T-helper 17 cell (primary cell): ENCODE measurements around the gene SETBP1. TPM values are rescaled to one million over a fixed set of nuclear protein-coding genes. Genes with fewer than 3 reads are reported as not detected.

Experiments used
- ATAC-seq: fragments of 150-1000 bp; cut with Tn5 transposase; 2 replicates; pipeline ENCODE4 v1.10.0; 2021; ENCODE audit warnings: mild to moderate bottlenecking, moderate library complexity
- DNase-seq, 3 donors: peaks; one replicate each; pipeline versions ENCODE4 v3.0.0 to v3.0.0-alpha.2; 2020 to 2021
- H3K9me3 ChIP-seq: one replicate; pipeline ENCODE4 v1.7.0; 2013; ENCODE audit warnings: low read length, mild to moderate bottlenecking; ENCODE audit not compliant: control insufficient read depth, poor library complexity, severe bottlenecking
- H3K27ac Mint-ChIP-seq: one replicate; pipeline ENCODE4 v1.8.0; 2022; ENCODE audit warnings: mild to moderate bottlenecking, moderate library complexity, mixed read lengths
- H3K27me3 Mint-ChIP-seq: one replicate; pipeline ENCODE4 v1.8.0; 2022; ENCODE audit warnings: mixed read lengths
- H3K36me3 Mint-ChIP-seq: one replicate; pipeline ENCODE4 v1.8.0; 2022; ENCODE audit warnings: low read depth, mixed read lengths
- H3K4me1 Mint-ChIP-seq: one replicate; pipeline ENCODE4 v1.8.0; 2022; ENCODE audit warnings: mild to moderate bottlenecking, mixed read lengths
- H3K4me3 Mint-ChIP-seq: one replicate; pipeline ENCODE4 v1.8.0; 2022; ENCODE audit warnings: mild to moderate bottlenecking, moderate library complexity, mixed read lengths
- total RNA-seq, 4 donors: library from RNA in 2 of 4; stranded (reverse) in 2 of 4; gene quantifications; one replicate each; pipeline ENCODE4 v1.2.3 and lab custom pipeline; 2022 to 2026

SETBP1 gene
- total RNA-seq, 2 donors from 2014 or later, result 0.83 to 3.6 TPM

- Mint-ChIP-seq H3K27ac (peak overlapping the region; percentile 4), H3K36me3 (no peaks in the 10 kb centered on the region), H3K27me3 (no peaks in the 10 kb centered on the region), H3K4me1 (peaks cover 18% of the 10 kb centered on the region), H3K4me3 (no peak overlapping the region)
- no peaks in the 10 kb centered on the region for H3K9me3 ChIP-seq
- DNase-seq (no peak), ATAC-seq (peak; percentile 54)
These were observed 52.5 kb downstream of the SETBP1 start for GRCh38 chr18:44733069-44733753.

- DNase-seq, result no peak
- H3K4me3 Mint-ChIP-seq, result no peak overlapping the region
- no peaks in the 10 kb centered on the region for H3K36me3 Mint-ChIP-seq
- ATAC-seq, result no peak
- no peaks in the 10 kb centered on the region for H3K9me3 ChIP-seq
- H3K27me3 Mint-ChIP-seq, result no peaks in the 10 kb centered on the region
- peak overlapping the region; percentile 4 for H3K27ac Mint-ChIP-seq
- peaks cover 16% of the 10 kb centered on the region for H3K4me1 Mint-ChIP-seq
These were observed 53.2 kb downstream of the SETBP1 start for GRCh38 chr18:44733754-44734465.

- Mint-ChIP-seq H3K4me3 (no peak overlapping the region), H3K27ac (no peak overlapping the region), H3K4me1 (peaks cover 9% of the 10 kb centered on the region), H3K27me3 (no peaks in the 10 kb centered on the region), H3K36me3 (no peaks in the 10 kb centered on the region)
- no peak for ATAC-seq
- no peaks in the 10 kb centered on the region for H3K9me3 ChIP-seq
- DNase-seq, result no peak
These were observed 54.4 kb downstream of the SETBP1 start for GRCh38 chr18:44735096-44735495.

- H3K27ac Mint-ChIP-seq, result no peak overlapping the region
- peaks cover 9% of the 10 kb centered on the region for H3K4me1 Mint-ChIP-seq
- peaks cover 2% of the 10 kb centered on the region for H3K27me3 Mint-ChIP-seq
- DNase-seq, result no peak
- no peaks in the 10 kb centered on the region for H3K36me3 Mint-ChIP-seq
- ATAC-seq, result no peak
- no peaks in the 10 kb centered on the region for H3K9me3 ChIP-seq
- no peak overlapping the region for H3K4me3 Mint-ChIP-seq
These were observed 56.1 kb downstream of the SETBP1 start for GRCh38 chr18:44736664-44737380.

GRCh38 chr18:44737623-44738022 is 56.9 kb downstream of the SETBP1 start:
- Mint-ChIP-seq H3K36me3 (no peaks in the 10 kb centered on the region), H3K27me3 (peaks cover 7% of the 10 kb centered on the region), H3K4me1 (peaks cover 9% of the 10 kb centered on the region), H3K27ac (no peak overlapping the region), H3K4me3 (no peak overlapping the region)
- ATAC-seq (no peak), DNase-seq (no peak)
- H3K9me3 ChIP-seq, result no peaks in the 10 kb centered on the region

GRCh38 chr18:44740000-44740399 is 59.3 kb downstream of the SETBP1 start:
- Mint-ChIP-seq H3K36me3 (no peaks in the 10 kb centered on the region), H3K27me3 (peaks cover 15% of the 10 kb centered on the region), H3K4me3 (no peak overlapping the region), H3K4me1 (no peaks in the 10 kb centered on the region), H3K27ac (no peak overlapping the region)
- no peaks in the 10 kb centered on the region for H3K9me3 ChIP-seq
- ATAC-seq (no peak), DNase-seq (no peak)

DNA sequence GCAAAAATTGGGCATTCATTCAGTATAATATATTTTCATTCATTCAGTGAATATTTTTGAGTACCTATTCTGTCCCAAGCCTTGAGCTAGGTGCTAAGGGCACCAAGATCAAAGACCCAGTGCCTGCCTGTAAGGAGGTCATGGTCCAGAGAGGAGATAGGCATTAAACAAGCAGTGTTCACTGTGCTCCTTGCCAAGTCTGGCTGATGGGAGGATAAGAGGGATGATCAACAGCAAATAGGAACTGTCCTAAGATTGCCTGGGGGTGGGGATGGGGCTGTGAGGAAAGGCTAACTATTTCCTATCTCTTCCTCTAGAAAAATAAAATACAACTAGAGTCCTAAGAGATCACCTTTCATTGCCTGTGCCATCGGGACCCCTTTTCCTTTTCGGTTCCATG is 60.4 kb downstream of the SETBP1 start:
- Mint-ChIP-seq H3K27me3 (peaks cover 21% of the 10 kb centered on the region), H3K4me3 (no peak overlapping the region), H3K36me3 (no peaks in the 10 kb centered on the region), H3K27ac (no peak overlapping the region), H3K4me1 (no peaks in the 10 kb centered on the region)
- no peaks in the 10 kb centered on the region for H3K9me3 ChIP-seq
- ATAC-seq, result no peak
- no peak for DNase-seq

DNA sequence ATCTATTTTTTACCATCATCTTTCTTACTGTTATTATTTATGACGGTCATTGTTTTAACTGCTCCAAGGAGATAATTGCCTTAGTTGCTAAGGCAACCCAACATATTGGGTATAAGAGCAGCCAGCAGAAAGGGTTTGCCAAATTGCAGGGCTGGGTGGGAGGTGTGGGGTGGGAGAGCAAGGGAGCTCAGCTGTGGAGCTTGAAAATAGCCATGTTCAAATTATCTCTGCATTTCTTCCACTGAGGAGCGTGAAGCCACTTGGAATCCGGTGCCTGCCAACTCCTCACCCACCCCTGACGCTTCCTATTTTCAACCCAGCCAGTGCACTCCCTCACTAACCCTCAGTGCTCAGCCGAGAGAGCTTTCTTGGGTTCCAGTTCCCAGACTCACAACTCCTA is 60.8 kb downstream of the SETBP1 start:
- no peaks in the 10 kb centered on the region for H3K9me3 ChIP-seq
- H3K27me3 Mint-ChIP-seq, result peaks cover 21% of the 10 kb centered on the region
- DNase-seq (no peak), ATAC-seq (no peak)
- no peak overlapping the region for H3K4me3 Mint-ChIP-seq
- no peaks in the 10 kb centered on the region for H3K4me1 Mint-ChIP-seq
- H3K27ac Mint-ChIP-seq, result no peak overlapping the region
- H3K36me3 Mint-ChIP-seq, result no peaks in the 10 kb centered on the region

DNA sequence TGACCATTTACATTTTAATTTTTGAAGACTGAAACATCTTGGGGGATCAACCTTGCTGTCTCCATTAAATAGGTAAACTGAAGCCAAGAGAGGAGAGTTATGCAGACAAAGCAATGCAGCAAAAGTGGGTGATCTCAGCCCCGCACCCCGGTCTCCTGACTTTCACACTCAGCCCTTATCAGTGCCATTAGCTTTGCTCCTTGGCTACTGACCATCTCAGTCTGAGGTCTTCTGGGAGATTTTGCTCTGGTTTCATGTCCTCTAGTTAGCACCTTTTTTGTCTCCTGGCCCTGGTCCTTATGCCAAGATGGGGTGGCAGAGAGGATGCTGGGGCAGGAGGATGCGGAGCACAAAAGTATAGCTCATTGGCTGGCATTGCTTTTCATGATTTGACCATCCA is 61.4 kb downstream of the SETBP1 start:
- no peak overlapping the region for H3K27ac Mint-ChIP-seq
- ATAC-seq, result no peak
- H3K36me3 Mint-ChIP-seq, result no peaks in the 10 kb centered on the region

DNA sequence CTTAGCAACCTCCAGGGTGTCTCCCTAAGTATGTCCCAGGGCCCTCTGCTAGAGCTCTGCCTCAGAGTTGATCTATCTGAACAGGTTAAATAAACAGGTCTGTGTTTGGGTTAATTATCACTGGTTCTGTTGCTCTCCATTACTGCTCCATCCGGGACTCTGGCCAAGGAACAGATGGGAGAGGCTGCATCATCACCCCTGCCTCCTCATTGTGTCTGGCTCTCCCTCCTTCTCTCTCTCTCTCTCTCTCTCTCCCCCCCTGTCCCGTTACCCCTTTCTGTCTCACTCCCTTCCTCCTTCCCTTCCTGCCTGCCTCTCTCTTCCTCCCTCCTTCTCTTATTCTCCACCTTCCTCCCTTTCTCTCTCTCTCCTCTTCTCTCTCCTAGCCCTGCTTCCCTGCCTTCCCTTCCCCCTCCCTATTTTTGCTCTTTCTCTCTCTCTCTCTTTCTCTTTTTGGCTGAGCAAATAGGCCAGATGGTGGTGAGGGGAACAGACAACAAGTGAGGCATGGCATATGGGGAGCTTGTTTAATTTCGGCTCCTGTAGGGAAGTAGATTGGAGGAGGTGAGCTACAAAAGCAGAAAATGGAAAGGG is 62.1 kb downstream of the SETBP1 start:
- H3K36me3 Mint-ChIP-seq, result no peaks in the 10 kb centered on the region
- no peaks in the 10 kb centered on the region for H3K9me3 ChIP-seq
- ATAC-seq (no peak), DNase-seq (no peak)
- no peak overlapping the region for H3K27ac Mint-ChIP-seq
- H3K27me3 Mint-ChIP-seq, result peaks cover 21% of the 10 kb centered on the region
- peaks cover under 1% of the 10 kb centered on the region for H3K4me1 Mint-ChIP-seq
- no peak overlapping the region for H3K4me3 Mint-ChIP-seq

More for the DNA sequence above, 61.4 kb downstream of the SETBP1 start:
- peaks cover 21% of the 10 kb centered on the region for H3K27me3 Mint-ChIP-seq
- H3K4me3 Mint-ChIP-seq, result no peak overlapping the region
- DNase-seq, result no peak
- H3K9me3 ChIP-seq, result no peaks in the 10 kb centered on the region
- no peaks in the 10 kb centered on the region for H3K4me1 Mint-ChIP-seq

DNA sequence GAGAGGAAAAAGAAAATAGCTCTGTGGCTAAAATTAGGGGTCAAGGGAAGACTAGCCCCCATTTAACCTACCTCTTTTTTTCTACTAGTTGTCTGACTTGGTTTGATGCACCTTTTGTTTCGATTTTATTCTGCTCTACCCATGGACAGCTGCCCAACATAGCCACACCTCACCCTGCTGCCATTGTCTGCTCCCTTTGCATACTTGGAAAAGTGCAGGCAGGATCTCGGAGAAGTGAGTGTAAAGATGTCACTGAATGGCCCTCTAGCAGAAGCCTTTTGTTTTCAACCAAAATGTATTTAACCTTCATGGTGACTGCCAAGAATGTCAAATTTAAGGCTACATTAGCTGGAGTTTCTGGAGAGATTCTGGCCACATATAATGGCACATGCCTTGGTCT is 62.9 kb downstream of the SETBP1 start:
- peaks cover 2% of the 10 kb centered on the region for H3K4me1 Mint-ChIP-seq
- H3K27me3 Mint-ChIP-seq, result peaks cover 21% of the 10 kb centered on the region
- H3K9me3 ChIP-seq, result no peaks in the 10 kb centered on the region
- H3K27ac Mint-ChIP-seq, result no peak overlapping the region
- no peak overlapping the region for H3K4me3 Mint-ChIP-seq
- no peaks in the 10 kb centered on the region for H3K36me3 Mint-ChIP-seq
- DNase-seq (no peak), ATAC-seq (no peak)

DNA sequence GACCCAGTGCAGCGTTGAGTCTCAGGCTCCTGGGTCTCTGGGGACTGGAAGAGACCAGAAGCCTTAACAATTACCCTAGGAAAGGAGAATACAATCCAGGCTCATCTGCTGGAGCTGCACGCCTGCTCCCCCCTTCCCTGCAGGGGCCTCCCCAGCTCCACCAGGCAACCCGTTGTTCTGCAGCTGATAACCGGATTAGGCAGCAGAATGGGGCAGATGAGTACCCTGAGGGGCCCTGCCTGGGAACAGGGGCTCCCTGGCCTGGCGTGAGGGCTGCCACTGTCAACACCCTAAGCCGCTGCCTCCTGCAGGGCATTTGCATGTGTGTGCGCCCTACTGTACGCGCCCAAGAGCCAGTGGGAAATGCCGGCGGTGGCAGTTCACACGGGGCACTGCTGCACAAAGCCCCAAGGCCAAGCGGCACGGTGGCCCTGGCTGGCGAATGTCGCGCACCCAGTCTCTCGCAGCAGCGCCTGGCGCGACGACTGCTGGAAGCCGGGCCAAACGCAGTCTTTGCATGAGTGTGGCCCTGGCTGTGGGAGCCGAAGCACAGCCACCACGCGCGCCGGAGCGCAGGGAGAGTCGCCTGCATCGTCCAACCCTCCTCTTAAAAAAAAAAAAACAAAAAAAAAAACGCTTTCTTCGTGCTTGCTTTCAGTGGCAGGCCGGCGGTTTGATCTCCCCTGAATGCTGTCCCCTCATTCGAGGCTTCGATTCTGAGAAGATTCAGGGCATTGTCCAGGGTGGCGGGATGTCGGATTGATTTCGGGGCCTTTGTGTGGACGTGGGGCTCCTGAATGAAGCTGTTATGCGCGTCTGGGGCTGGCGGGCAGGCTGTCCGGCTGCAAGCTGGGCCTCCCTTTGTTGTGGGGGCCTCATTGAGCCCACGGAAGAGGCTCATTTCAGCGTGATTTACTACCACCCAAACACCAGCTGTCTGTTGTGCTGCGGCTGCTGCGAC is 63.8 kb downstream of the SETBP1 start:
- no peaks in the 10 kb centered on the region for H3K9me3 ChIP-seq
- Mint-ChIP-seq H3K4me3 (no peak overlapping the region), H3K27me3 (peaks cover 21% of the 10 kb centered on the region), H3K36me3 (no peaks in the 10 kb centered on the region), H3K27ac (no peak overlapping the region), H3K4me1 (peaks cover 2% of the 10 kb centered on the region)
- ATAC-seq (no peak), DNase-seq (no peak)
